Caco-2 (cell line): ENCODE data around the gene TPBGL. TPM values are rescaled to one million over a fixed set of nuclear protein-coding genes. Genes with fewer than 3 reads are reported as not detected.

Experiments
- BruUV-seq: library from RNA; stranded (reverse); fragments of 400-500 nt; replicated peaks from 2 replicates; lab custom pipeline; 2021; lab: Mats Ljungman, UMichigan
- CTCF ChIA-PET: fragments of 300-600 bp; sonication (Branson Sonifier 250); formaldehyde crosslinking; loops from one replicate; lab custom pipeline; 2022; ENCODE audit warnings: antibody characterized with exemption; lab: Charles Lee
- POLR2A ChIA-PET: fragments of 300-600 bp; sonication (Branson Sonifier 250); formaldehyde crosslinking; loops from one replicate; lab custom pipeline; 2022; ENCODE audit warnings: antibody characterized with exemption; lab: Charles Lee
- DNase-seq, 2 experiments: peaks; one replicate each; pipeline versions ENCODE4 v3.0.0 to v3.0.0-alpha.2; 2020 to 2022
- H3K27me3 ChIP-seq: replicated peaks from 2 replicates; pipeline ENCODE4 v1.6.0; 2011; ENCODE audit warnings: low read length; ENCODE audit not compliant: control insufficient read depth, insufficient read depth
- H3K36me3 ChIP-seq: 2 replicates; pipeline ENCODE4 v1.5.1; 2011; ENCODE audit warnings: low read length; ENCODE audit not compliant: control insufficient read depth, insufficient read depth
- H3K4me1 ChIP-seq: fragments of 250-450 bp; sonication (Bioruptor Pico); 2 replicates; pipeline ENCODE4 v1.5.1; 2020; ENCODE audit warnings: mild to moderate bottlenecking
- H3K4me3 ChIP-seq: 2 replicates; pipeline ENCODE4 v1.5.1; 2011; ENCODE audit warnings: low read depth, mild to moderate bottlenecking, control low read depth, low read length
- H3K9me3 ChIP-seq: fragments of 250-450 bp; sonication (Bioruptor Pico); 2 replicates; pipeline ENCODE4 v1.5.1; 2020; ENCODE audit warnings: mild to moderate bottlenecking, moderate library complexity
- H3K27ac Mint-ChIP-seq: one replicate; pipeline ENCODE4 v1.8.0; 2022; ENCODE audit warnings: mixed read lengths; ENCODE audit not compliant: unreplicated experiment
- H3K27me3 Mint-ChIP-seq: one replicate; pipeline ENCODE4 v1.8.0; 2022; ENCODE audit warnings: mixed read lengths; ENCODE audit not compliant: insufficient read depth, unreplicated experiment
- H3K36me3 Mint-ChIP-seq: one replicate; pipeline ENCODE4 v1.8.0; 2022; ENCODE audit warnings: mild to moderate bottlenecking, mixed read lengths; ENCODE audit not compliant: insufficient read depth, unreplicated experiment
- H3K4me1 Mint-ChIP-seq: one replicate; pipeline ENCODE4 v1.8.0; 2022; ENCODE audit warnings: low read depth, mixed read lengths; ENCODE audit not compliant: unreplicated experiment
- H3K4me3 Mint-ChIP-seq: one replicate; pipeline ENCODE4 v1.8.0; 2022; ENCODE audit warnings: mild to moderate bottlenecking, moderate library complexity, mixed read lengths; ENCODE audit not compliant: unreplicated experiment
- H3K9me3 Mint-ChIP-seq: one replicate; pipeline ENCODE4 v1.8.0; 2022; ENCODE audit warnings: mixed read lengths; ENCODE audit not compliant: unreplicated experiment
- CTCF ChIP-seq, 2 experiments: fragments of 200-600 bp in 1 of 2; IDR thresholded peaks; 1 replicate in 1 of 2; 2 replicates in 1 of 2; pipeline versions ENCODE4 v1.5.1 to v1.8.0; 2011 to 2022; ENCODE audit warnings: antibody characterized with exemption in 1 of 2, control low read depth in 1 of 2, inconsistent platforms in 1 of 2, low read depth in 1 of 2, low read length in 1 of 2, mild to moderate bottlenecking in 1 of 2, moderate library complexity in 1 of 2; ENCODE audit not compliant: insufficient read depth in 1 of 2, severe bottlenecking in 1 of 2, unreplicated experiment in 1 of 2
- intact Hi-C: fragments of 100-400 bp; cut with micrococcal nuclease; formaldehyde crosslinking; loops from one replicate; pipeline ENCODE4 v1.10.0; 2022; ENCODE audit not compliant: unreplicated experiment
- total RNA-seq: library from RNA; stranded (reverse); gene quantifications from 2 replicates; pipeline ENCODE4 v1.2.3, GENCODE V29; 2022

Gene TPBGL
- total RNA-seq, 1 experiment from 2014 or later = 0.18 TPM

DNA sequence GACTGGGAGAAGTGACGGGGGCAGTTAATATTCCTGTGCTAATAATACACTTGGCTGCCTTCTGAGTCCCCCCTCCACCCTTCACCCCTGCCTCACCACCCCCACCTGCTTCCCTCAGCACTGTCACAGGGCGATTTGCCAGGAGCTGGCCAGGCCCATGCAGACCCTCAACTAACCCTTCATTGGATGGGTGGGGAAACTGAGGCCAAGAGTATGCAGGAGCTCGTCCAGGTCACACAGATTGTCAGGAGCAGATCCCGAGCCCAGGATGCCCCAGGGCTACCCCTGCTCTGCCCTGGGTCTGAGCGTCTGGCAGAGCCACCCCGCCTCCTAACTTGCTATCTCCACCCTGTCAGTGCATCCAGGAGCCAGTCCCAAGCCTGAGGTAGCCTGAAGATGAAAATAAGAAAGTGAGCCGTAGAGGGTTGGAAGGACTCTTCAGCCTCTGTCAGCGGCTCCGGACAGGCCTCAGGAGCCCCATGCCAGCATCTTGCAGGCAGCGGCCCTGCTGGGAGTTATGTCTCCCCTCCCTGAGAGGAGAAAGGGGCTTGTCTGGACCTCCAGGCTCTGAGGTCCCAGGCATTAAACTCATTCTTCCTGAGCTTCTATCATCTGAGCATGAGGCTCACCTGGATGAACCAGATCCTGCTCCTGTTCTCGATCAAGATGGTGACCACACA lies 6.2 kb downstream of the TPBGL start:
- peaks cover 6% of the 10 kb centered on the region for H3K27me3 ChIP-seq
- Mint-ChIP-seq H3K27ac (no peak overlapping the region), H3K4me3 (no peak overlapping the region), H3K4me1 (no peaks in the 10 kb centered on the region), H3K36me3 (no peaks in the 10 kb centered on the region), H3K27me3 (peaks cover 25% of the 10 kb centered on the region), H3K9me3 (no peaks in the 10 kb centered on the region)
- no peaks in the 10 kb centered on the region for H3K4me1 ChIP-seq
- intact Hi-C loops = loop anchor here (10.0 kb wide), 1 partner anchor 542 kb away; no protein-coding TSS in a partner anchor
- no peak for TF ChIP-seq CTCF (IDR thresholded peaks at IDR 0.05; ENCODE audit: insufficient read depth in 1 of 2, low read depth in 1 of 2, low read length in 1 of 2, severe bottlenecking in 1 of 2, unreplicated experiment in 1 of 2)
- ChIA-PET POLR2A (no interaction called here), CTCF (interaction anchor here (0.7 to 14.2 kb wide), 7 partner anchors 7 to 537 kb away, joined by 3 to 437 read pairs (median 15); partner anchors contain the start of gene TPBGL)
- no peaks in the 10 kb centered on the region for H3K9me3 ChIP-seq
- peak in 1 of 2 experiments; percentile 32 for DNase-seq
- no peaks in the 10 kb centered on the region for H3K36me3 ChIP-seq
- no peak overlapping the region for H3K4me3 ChIP-seq
- no TSS peak for BruUV-seq

DNA sequence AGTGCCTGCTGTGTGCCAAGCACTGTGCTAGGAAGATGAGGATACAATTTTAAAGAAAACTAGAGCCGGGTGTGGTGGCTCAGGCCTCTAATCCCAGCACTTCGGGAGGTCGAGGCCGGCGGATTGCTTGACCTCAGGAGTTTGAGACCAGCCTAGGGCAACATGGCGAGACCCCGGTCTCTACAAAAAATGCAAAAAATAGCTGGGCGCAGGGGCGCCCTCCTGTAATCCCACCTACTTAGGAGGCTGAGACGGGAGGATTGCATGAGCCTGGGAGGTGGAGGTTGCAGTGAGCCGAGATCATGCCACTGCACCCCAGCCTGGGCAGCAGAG lies 8.3 kb downstream of the TPBGL start:
- no peaks in the 10 kb centered on the region for H3K4me1 ChIP-seq
- ChIA-PET POLR2A (no interaction called here), CTCF (interaction anchor here (0.5 to 14.2 kb wide), 55 partner anchors 9 to 546 kb away, joined by 3 to 437 read pairs (median 4); partner anchors contain the start of genes NEU3, SLCO2B1 and TPBGL)
- TF ChIP-seq CTCF (IDR thresholded peaks at IDR 0.05; ENCODE audit: insufficient read depth in 1 of 2, low read depth in 1 of 2, low read length in 1 of 2, severe bottlenecking in 1 of 2, unreplicated experiment in 1 of 2) = no peak
- Mint-ChIP-seq H3K27ac (no peak overlapping the region), H3K4me3 (no peak overlapping the region), H3K4me1 (no peaks in the 10 kb centered on the region), H3K27me3 (peaks cover 9% of the 10 kb centered on the region), H3K36me3 (no peaks in the 10 kb centered on the region), H3K9me3 (no peaks in the 10 kb centered on the region)
- intact Hi-C loops = loop anchor here (1.0 to 10.0 kb wide), 7 partner anchors 16 to 544 kb away; no protein-coding TSS in a partner anchor
- no peaks in the 10 kb centered on the region for H3K36me3 ChIP-seq
- BruUV-seq = no TSS peak
- peaks cover 9% of the 10 kb centered on the region for H3K9me3 ChIP-seq
- no peak for DNase-seq
- no peaks in the 10 kb centered on the region for H3K27me3 ChIP-seq
- H3K4me3 ChIP-seq = no peak overlapping the region

DNA sequence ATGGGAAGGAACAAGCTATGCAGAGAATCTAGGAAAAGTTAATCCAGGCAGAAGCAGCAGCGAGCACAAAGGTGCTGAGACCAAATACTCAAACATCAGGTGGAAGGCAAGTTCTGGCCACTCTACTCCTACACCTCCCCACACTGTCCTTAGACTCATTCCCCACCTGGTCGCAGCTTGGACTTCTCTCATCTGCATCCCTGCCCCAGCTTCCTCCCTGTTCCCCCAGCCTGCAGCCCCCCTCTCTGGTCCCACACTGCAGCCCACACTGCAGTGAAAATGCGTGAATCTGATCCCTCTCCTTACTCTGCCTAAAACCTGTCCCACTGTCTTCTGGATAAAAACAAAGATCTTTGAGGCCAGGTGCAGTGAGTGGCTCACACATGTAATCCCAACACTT lies 9.1 kb downstream of the TPBGL start:
- intact Hi-C loops = loop anchor here (2.0 to 10.0 kb wide), 2 partner anchors 45 to 545 kb away; no protein-coding TSS in a partner anchor
- BruUV-seq = no TSS peak
- H3K9me3 Mint-ChIP-seq = no peaks in the 10 kb centered on the region
- Histone ChIP-seq H3K36me3 (no peaks in the 10 kb centered on the region), H3K4me1 (no peaks in the 10 kb centered on the region), H3K9me3 (peaks cover 17% of the 10 kb centered on the region), H3K27me3 (no peaks in the 10 kb centered on the region), H3K4me3 (no peak overlapping the region)
- H3K36me3 Mint-ChIP-seq = no peaks in the 10 kb centered on the region
- POLR2A ChIA-PET = no interaction called here
- peaks cover 6% of the 10 kb centered on the region for H3K27me3 Mint-ChIP-seq
- no peak for TF ChIP-seq CTCF (IDR thresholded peaks at IDR 0.05; ENCODE audit: insufficient read depth in 1 of 2, low read depth in 1 of 2, low read length in 1 of 2, severe bottlenecking in 1 of 2, unreplicated experiment in 1 of 2)
- no peak overlapping the region for H3K4me3 Mint-ChIP-seq
- H3K4me1 Mint-ChIP-seq = no peaks in the 10 kb centered on the region
- peak in 1 of 2 experiments; percentile 26 for DNase-seq
- H3K27ac Mint-ChIP-seq = no peak overlapping the region
- CTCF ChIA-PET = interaction anchor here (0.6 to 14.2 kb wide), 6 partner anchors 8 to 227 kb away, joined by 3 to 437 read pairs (median 14); partner anchors contain the start of gene TPBGL
